Upper lobe of right lung (tissue), 1 donor: ENCODE data around the gene PWWP2B. TPM values are rescaled to one million over a fixed set of nuclear protein-coding genes. Genes with fewer than 3 reads are reported as not detected.
A peak's percentile ranks its signal among the peaks of the same experiment; 100 is the strongest.

Source experiments
- ATAC-seq: fragments of 200-7000 bp; cut with Tn5 transposase; one replicate; pipeline ENCODE4 v1.9.1; 2020; ENCODE audit warnings: mild to moderate bottlenecking, moderate library complexity
- DNase-seq: peaks from one replicate; pipeline ENCODE4 v3.0.0-alpha.2; 2020
- H3K27ac ChIP-seq: fragments of 200-600 bp; one replicate; pipeline ENCODE4 v1.8.0; 2022
- H3K27me3 ChIP-seq: fragments of 200-600 bp; one replicate; pipeline ENCODE4 v1.8.0; 2022; ENCODE audit warnings: mild to moderate bottlenecking
- H3K36me3 ChIP-seq: fragments of 200-600 bp; one replicate; pipeline ENCODE4 v1.8.0; 2022
- H3K4me1 ChIP-seq: fragments of 200-600 bp; one replicate; pipeline ENCODE4 v1.8.0; 2022
- H3K4me3 ChIP-seq: fragments of 200-600 bp; one replicate; pipeline ENCODE4 v1.8.0; 2022; ENCODE audit warnings: mild to moderate bottlenecking
- H3K9me3 ChIP-seq: fragments of 200-600 bp; one replicate; pipeline ENCODE4 v1.8.0; 2022
- intact Hi-C: fragments of 100-400 bp; cut with DNase I; formaldehyde crosslinking; loops from one replicate; pipeline ENCODE4 v1.11.0; 2022
- total RNA-seq: library from RNA; stranded (reverse); fragmentation: NEBNext Ultra II Directional; extraction: Animal tissue kit (Norgen Biotek cat#: 25700); gene quantifications from one replicate; pipeline ENCODE4 v1.2.1, GENCODE V29; 2021
- TF ChIP-seq, protein P1 (sequence below): fragments of 200-600 bp; IDR thresholded peaks from one replicate; pipeline ENCODE4 v1.8.0; 2022; ENCODE audit warnings: antibody characterized with exemption
- donor health status: DM: no; HTN: yes; CAD: no; lungs with severe emphysema.

Gene PWWP2B
- total RNA-seq, 1 donor from 2014 or later = 26.0 TPM

- intact Hi-C loops = no loop called here
Observed at GRCh38 chr10:132427939-132428367, 31.0 kb downstream of the PWWP2B start.

DNA sequence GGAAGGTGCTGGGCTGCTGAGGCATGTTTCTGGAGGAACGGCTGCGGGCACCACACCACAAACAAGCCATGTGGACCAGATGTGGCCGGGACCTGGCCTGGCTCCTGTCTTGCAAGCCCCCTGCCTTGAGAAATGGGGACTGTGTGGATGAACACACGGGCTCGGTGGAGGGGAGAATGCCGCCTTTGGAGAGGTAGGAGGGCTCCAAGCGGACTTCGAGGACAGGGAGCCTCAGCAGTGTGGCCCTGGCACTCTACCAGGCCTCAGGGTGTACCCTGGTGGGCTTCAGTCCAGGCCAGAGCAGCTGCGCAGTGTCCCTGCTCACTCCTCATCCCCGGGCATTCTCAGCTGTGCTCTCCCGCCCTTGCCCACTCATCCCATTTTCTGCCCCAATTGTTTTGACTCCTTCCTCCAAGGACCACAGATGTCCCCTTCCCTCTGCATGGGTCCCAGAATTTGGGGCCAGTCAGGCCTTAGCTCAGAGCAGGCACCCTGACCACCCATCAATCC, 31.5 kb downstream of the PWWP2B start:
- DNase-seq (no peak), ATAC-seq (no peak)
- intact Hi-C loops = no loop called here
- no peaks in the 10 kb centered on the region for H3K27me3 ChIP-seq
- TF ChIP-seq, protein P1, sequence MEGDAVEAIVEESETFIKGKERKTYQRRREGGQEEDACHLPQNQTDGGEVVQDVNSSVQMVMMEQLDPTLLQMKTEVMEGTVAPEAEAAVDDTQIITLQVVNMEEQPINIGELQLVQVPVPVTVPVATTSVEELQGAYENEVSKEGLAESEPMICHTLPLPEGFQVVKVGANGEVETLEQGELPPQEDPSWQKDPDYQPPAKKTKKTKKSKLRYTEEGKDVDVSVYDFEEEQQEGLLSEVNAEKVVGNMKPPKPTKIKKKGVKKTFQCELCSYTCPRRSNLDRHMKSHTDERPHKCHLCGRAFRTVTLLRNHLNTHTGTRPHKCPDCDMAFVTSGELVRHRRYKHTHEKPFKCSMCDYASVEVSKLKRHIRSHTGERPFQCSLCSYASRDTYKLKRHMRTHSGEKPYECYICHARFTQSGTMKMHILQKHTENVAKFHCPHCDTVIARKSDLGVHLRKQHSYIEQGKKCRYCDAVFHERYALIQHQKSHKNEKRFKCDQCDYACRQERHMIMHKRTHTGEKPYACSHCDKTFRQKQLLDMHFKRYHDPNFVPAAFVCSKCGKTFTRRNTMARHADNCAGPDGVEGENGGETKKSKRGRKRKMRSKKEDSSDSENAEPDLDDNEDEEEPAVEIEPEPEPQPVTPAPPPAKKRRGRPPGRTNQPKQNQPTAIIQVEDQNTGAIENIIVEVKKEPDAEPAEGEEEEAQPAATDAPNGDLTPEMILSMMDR = no peak
- H3K4me1 ChIP-seq = no peaks in the 10 kb centered on the region
- H3K9me3 ChIP-seq = no peaks in the 10 kb centered on the region
- H3K4me3 ChIP-seq = no peak overlapping the region
- H3K36me3 ChIP-seq = no peaks in the 10 kb centered on the region
- H3K27ac ChIP-seq = no peak overlapping the region

More at GRCh38 chr10:132427939-132428367, 31.0 kb downstream of the PWWP2B start:
- H3K9me3 ChIP-seq = no peaks in the 10 kb centered on the region
- ATAC-seq = no peak
- no peak for DNase-seq
- H3K27me3 ChIP-seq = no peaks in the 10 kb centered on the region
- TF ChIP-seq, protein P1 = no peak
- no peaks in the 10 kb centered on the region for H3K36me3 ChIP-seq
- H3K4me3 ChIP-seq = no peak overlapping the region
- H3K4me1 ChIP-seq = no peaks in the 10 kb centered on the region
- no peak overlapping the region for H3K27ac ChIP-seq

DNA sequence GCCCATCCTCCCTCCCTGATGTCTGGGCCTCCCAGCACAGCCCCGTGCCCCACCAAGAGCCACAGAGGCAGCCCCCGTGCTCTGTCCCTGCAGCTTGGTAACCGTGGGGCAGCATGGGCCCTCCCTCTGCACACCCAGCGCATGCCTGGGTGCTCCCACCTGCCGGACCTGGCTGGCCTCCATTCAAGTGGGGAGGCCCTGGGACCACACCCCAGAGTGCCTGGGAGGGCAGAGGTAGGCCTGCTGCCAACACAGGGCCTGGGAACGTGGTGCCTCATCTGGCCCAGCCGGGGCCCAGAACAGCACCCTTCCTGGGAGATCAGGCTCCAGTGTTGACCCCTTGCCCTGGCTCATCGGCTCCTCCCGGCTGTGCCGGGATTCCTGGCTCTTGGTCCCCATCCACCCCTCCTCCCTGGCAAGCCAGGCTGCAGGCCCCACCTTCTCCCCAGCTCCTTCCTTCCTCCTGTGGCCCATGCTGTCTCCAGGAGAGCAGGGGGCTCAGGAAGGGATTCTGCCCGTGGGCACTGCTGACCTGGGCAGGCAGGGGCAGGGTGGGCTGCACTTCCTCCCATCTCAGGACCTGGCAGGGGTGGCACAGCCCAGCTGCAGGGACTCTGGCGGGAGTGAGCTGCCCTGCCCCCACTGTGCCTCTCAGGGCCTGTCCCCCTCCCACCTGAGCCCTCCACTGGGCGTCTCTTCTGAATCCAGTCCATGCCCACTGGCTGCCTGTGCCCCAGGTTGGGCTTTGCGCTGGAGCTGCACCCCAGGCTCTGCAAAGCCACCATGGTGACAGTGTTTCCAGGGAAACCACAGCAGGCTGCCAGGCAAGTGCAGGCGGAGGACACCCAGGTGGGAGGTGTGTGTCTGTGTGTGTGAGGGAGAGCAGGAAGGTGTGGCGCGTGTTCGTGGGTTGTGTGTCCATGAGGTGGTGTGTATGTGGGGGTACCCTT, 32.6 kb downstream of the PWWP2B start:
- DNase-seq (no peak), ATAC-seq (peak; percentile 8)
- Histone ChIP-seq H3K9me3 (no peaks in the 10 kb centered on the region), H3K27ac (no peak overlapping the region), H3K27me3 (no peaks in the 10 kb centered on the region), H3K36me3 (no peaks in the 10 kb centered on the region), H3K4me3 (no peak overlapping the region), H3K4me1 (peaks cover 3% of the 10 kb centered on the region)
- intact Hi-C loops = no loop called here
- TF ChIP-seq, protein P1 = no peak

- Histone ChIP-seq H3K27me3 (no peaks in the 10 kb centered on the region), H3K36me3 (no peaks in the 10 kb centered on the region), H3K27ac (no peak overlapping the region), H3K4me1 (peaks cover 3% of the 10 kb centered on the region), H3K4me3 (no peak overlapping the region), H3K9me3 (no peaks in the 10 kb centered on the region)
- DNase-seq (no peak), ATAC-seq (no peak)
- intact Hi-C loops = no loop called here
- TF ChIP-seq, protein P1 = no peak
Observed at GRCh38 chr10:132430231-132430743, 33.3 kb downstream of the PWWP2B start.

GRCh38 chr10:132430861-132431271, 33.9 kb downstream of the PWWP2B start:
- no peak for ATAC-seq
- Histone ChIP-seq H3K27ac (no peak overlapping the region), H3K4me3 (no peak overlapping the region), H3K9me3 (no peaks in the 10 kb centered on the region), H3K4me1 (peaks cover 3% of the 10 kb centered on the region), H3K36me3 (no peaks in the 10 kb centered on the region), H3K27me3 (no peaks in the 10 kb centered on the region)
- intact Hi-C loops = no loop called here
- TF ChIP-seq, protein P1 = no peak
- DNase-seq = no peak
